Measurements from ENCODE around the gene SUN1.

GRCh38 chr7:832968-833424 is 720 bp downstream of the SUN1 start:
- no peak for TF ChIP-seq CTCF (IDR thresholded peaks at IDR 0.05 in 2 of 3, conservative IDR thresholded peaks at IDR 0.05 in 1 of 3; ENCODE audit: borderline replicate concordance in 1 of 3, insufficient read depth in 1 of 3, low read depth in 2 of 3, low read length in 2 of 3)
- no peak for TF ChIP-seq POLR2A (IDR thresholded peaks at IDR 0.05; ENCODE audit: borderline replicate concordance, extremely low read depth, insufficient read depth, insufficient read length)
- TF ChIP-seq TCF7L2 (IDR thresholded peaks at IDR 0.05; ENCODE audit: borderline replicate concordance, extremely low read depth, insufficient read depth, insufficient read length) = no peak
- no peak for TF ChIP-seq EZH2 (IDR thresholded peaks at IDR 0.05)
- no peak for TF ChIP-seq RAD21 (IDR thresholded peaks at IDR 0.05; ENCODE audit: low read depth)
